Glomerular endothelial cell (primary cell): ENCODE data around the gene SLC24A3. TPM values are rescaled to one million over a fixed set of nuclear protein-coding genes. Genes with fewer than 3 reads are reported as not detected.

Experiments
- DNase-seq: peaks from one replicate; pipeline ENCODE4 v3.0.0-alpha.2; 2011; ENCODE audit warnings: low read depth, low spot score; ENCODE audit errors: extremely low read depth
- total RNA-seq: library from RNA; depleted of rRNA; stranded (reverse); fragments of >200 nt; gene quantifications from 2 replicates; pipeline ENCODE4 v1.2.3, GENCODE V29; 2015

The SLC24A3 gene
- total RNA-seq, 1 donor from 2014 or later = 0.18 TPM

- DNase-seq = no peak
Observed at GRCh38 chr20:19269737-19270340, 57.4 kb downstream of the SLC24A3 start.

GRCh38 chr20:19271879-19272651 lies 59.6 kb downstream of the SLC24A3 start:
- no peak for DNase-seq

GRCh38 chr20:19272976-19273654 lies 60.7 kb downstream of the SLC24A3 start:
- no peak for DNase-seq

GRCh38 chr20:19274001-19274400 lies 61.6 kb downstream of the SLC24A3 start:
- DNase-seq = no peak

GRCh38 chr20:19274412-19275015 lies 62.1 kb downstream of the SLC24A3 start:
- no peak for DNase-seq

GRCh38 chr20:19275038-19275629 lies 62.7 kb downstream of the SLC24A3 start:
- no peak for DNase-seq

GRCh38 chr20:19275630-19276071 lies 63.2 kb downstream of the SLC24A3 start:
- DNase-seq = no peak

- DNase-seq = no peak
Observed at GRCh38 chr20:19277381-19277780, 64.9 kb downstream of the SLC24A3 start.

GRCh38 chr20:19283490-19284025 lies 71.1 kb downstream of the SLC24A3 start:
- no peak for DNase-seq

GRCh38 chr20:19284400-19285178 lies 72.1 kb downstream of the SLC24A3 start:
- DNase-seq = no peak

- DNase-seq = no peak
Observed at GRCh38 chr20:19285436-19285835, 73.0 kb downstream of the SLC24A3 start.

- DNase-seq = no peak
Observed at GRCh38 chr20:19288061-19288460, 75.6 kb downstream of the SLC24A3 start.

- DNase-seq = no peak
Observed at GRCh38 chr20:19288636-19289035, 76.2 kb downstream of the SLC24A3 start.

GRCh38 chr20:19289451-19289850 lies 77.0 kb downstream of the SLC24A3 start:
- no peak for DNase-seq

- no peak for DNase-seq
Observed at GRCh38 chr20:19291024-19291817, 78.8 kb downstream of the SLC24A3 start.

GRCh38 chr20:19291818-19292132 lies 79.3 kb downstream of the SLC24A3 start:
- no peak for DNase-seq

- no peak for DNase-seq
Observed at GRCh38 chr20:19292254-19292653, 79.8 kb downstream of the SLC24A3 start.

- DNase-seq = no peak
Observed at GRCh38 chr20:19295076-19295475, 82.6 kb downstream of the SLC24A3 start.

GRCh38 chr20:19298652-19299051 lies 86.2 kb downstream of the SLC24A3 start:
- no peak for DNase-seq
